Neuronal stem cell (in vitro differentiated cells): ENCODE data around the gene SPTLC1.
A peak's percentile ranks its signal among the peaks of the same experiment; 100 is the strongest.
"Not testable (repeated sequence)": the region's sequence is repeated elsewhere in the genome, so short reads cannot be mapped to it uniquely, and the experiment has no call there.

Experiments
- DNase-seq: peaks from one replicate; pipeline ENCODE4 v3.0.0-alpha.2; 2013; ENCODE audit warnings: low spot score
- H2AFZ ChIP-seq: one replicate; pipeline ENCODE4 v1.6.1; 2013; ENCODE audit warnings: mild to moderate bottlenecking, low read length, inconsistent platforms
- H2AK5ac ChIP-seq: 2 replicates; pipeline ENCODE4 v1.6.1; 2013; ENCODE audit warnings: low read depth, mild to moderate bottlenecking, inconsistent platforms, low read length, moderate library complexity, mixed read lengths
- H2BK120ac ChIP-seq: 2 replicates; pipeline ENCODE4 v1.6.1; 2013; ENCODE audit warnings: low read depth, mild to moderate bottlenecking, inconsistent platforms, low read length, moderate library complexity, mixed read lengths
- H2BK12ac ChIP-seq: one replicate; pipeline ENCODE4 v1.6.1; 2013; ENCODE audit warnings: low read length, inconsistent platforms
- H2BK15ac ChIP-seq: 2 replicates; pipeline ENCODE4 v1.6.1; 2013; ENCODE audit warnings: mild to moderate bottlenecking, low read length, inconsistent platforms, mixed read lengths
- H2BK5ac ChIP-seq: one replicate; pipeline ENCODE4 v1.6.1; 2013; ENCODE audit warnings: inconsistent platforms, mild to moderate bottlenecking, low read length, moderate library complexity
- H3K14ac ChIP-seq: one replicate; pipeline ENCODE4 v1.6.1; 2013; ENCODE audit warnings: low read length, inconsistent platforms
- H3K18ac ChIP-seq: 2 replicates; pipeline ENCODE4 v1.6.1; 2013; ENCODE audit warnings: low read length, inconsistent platforms
- H3K23ac ChIP-seq: 2 replicates; pipeline ENCODE4 v1.6.1; 2013; ENCODE audit warnings: low read depth, mild to moderate bottlenecking, mixed read lengths, low read length, inconsistent platforms; ENCODE audit not compliant: poor library complexity
- H3K27ac ChIP-seq: replicated peaks from 3 replicates; pipeline ENCODE4 v1.5.1; 2013; ENCODE audit warnings: low read length, inconsistent platforms
- H3K27me3 ChIP-seq, 3 experiments: 2 replicates each; pipeline ENCODE4 v1.6.1; 2013; ENCODE audit warnings: low read length in 3 of 3, mild to moderate bottlenecking in 2 of 3, inconsistent platforms in 1 of 3, low read depth in 1 of 3, mixed read lengths in 1 of 3, moderate library complexity in 1 of 3; ENCODE audit not compliant: control insufficient read depth in 3 of 3, insufficient read depth in 3 of 3
- H3K36me3 ChIP-seq, 2 donors: replicated peaks in 1 of 2; 2 replicates each; pipeline ENCODE4 v1.6.1; 2013; ENCODE audit warnings: low read length in 2 of 2; ENCODE audit not compliant: control insufficient read depth in 2 of 2, insufficient read depth in 2 of 2
- H3K4ac ChIP-seq: 2 replicates; pipeline ENCODE4 v1.6.1; 2013; ENCODE audit warnings: inconsistent platforms, mild to moderate bottlenecking, low read length, moderate library complexity
- H3K4me1 ChIP-seq, 2 donors: 1 replicate in 1 of 2; 2 replicates in 1 of 2; pipeline ENCODE4 v1.6.1; 2013; ENCODE audit warnings: low read length in 2 of 2, low read depth in 1 of 2; ENCODE audit not compliant: control insufficient read depth in 2 of 2, insufficient read depth in 1 of 2
- H3K4me2 ChIP-seq: one replicate; pipeline ENCODE4 v1.6.1; 2013; ENCODE audit warnings: mild to moderate bottlenecking, low read length, inconsistent platforms; ENCODE audit not compliant: insufficient read depth, poor library complexity, severe bottlenecking
- H3K4me3 ChIP-seq, 2 donors: 2 replicates each; pipeline ENCODE4 v1.5.1; 2013; ENCODE audit warnings: low read length in 2 of 2, mild to moderate bottlenecking in 2 of 2, inconsistent platforms in 1 of 2, moderate library complexity in 1 of 2
- H3K79me1 ChIP-seq: one replicate; pipeline ENCODE4 v1.6.1; 2013; ENCODE audit warnings: low read depth, mild to moderate bottlenecking, inconsistent platforms, low read length, moderate library complexity
- H3K9ac ChIP-seq: one replicate; pipeline ENCODE4 v1.6.1; 2013; ENCODE audit warnings: mild to moderate bottlenecking, low read depth, low read length, inconsistent platforms; ENCODE audit not compliant: poor library complexity
- H3K9me3 ChIP-seq, 2 donors: replicated peaks in 1 of 2; 2 replicates each; pipeline versions ENCODE3 to v1.6.1; 2013; ENCODE audit warnings: low read length in 2 of 2, mild to moderate bottlenecking in 2 of 2, inconsistent platforms in 1 of 2, low read depth in 1 of 2, mixed read lengths in 1 of 2, moderate library complexity in 1 of 2; ENCODE audit not compliant: control insufficient read depth in 2 of 2, insufficient read depth in 1 of 2
- H4K8ac ChIP-seq: one replicate; pipeline ENCODE4 v1.6.1; 2013; ENCODE audit warnings: low read depth, mild to moderate bottlenecking, inconsistent platforms, low read length, moderate library complexity
- H4K91ac ChIP-seq: one replicate; pipeline ENCODE4 v1.6.1; 2013; ENCODE audit warnings: low read length, low read depth, mild to moderate bottlenecking, inconsistent platforms; ENCODE audit not compliant: poor library complexity
- WGBS, 2 donors: extraction: QIAGEN DNeasy Blood & Tissue Kit; methylation state at CpG; one replicate each; pipeline ENCODE4 v1.1.7; 2013; ENCODE audit warnings: missing lambda C conversion rate in 2 of 2, mixed read lengths in 1 of 2; ENCODE audit not compliant: insufficient read length in 2 of 2, insufficient replicate concordance in 1 of 2; ENCODE audit errors: extremely low coverage in 2 of 2; 5-methylcytosine and 5-hydroxymethylcytosine counted together

Gene SPTLC1

GRCh38 chr9:92136184-92136858 lies 21.1 kb upstream of the SPTLC1 start:
- Histone ChIP-seq H4K8ac (no peak overlapping the region), H2AFZ (no peak overlapping the region), H3K4me3 (no peak overlapping the region), H3K4ac (no peak overlapping the region), H2BK120ac (no peak overlapping the region), H3K9ac (no peak overlapping the region), H2BK12ac (no peak overlapping the region), H3K4me2 (no peak overlapping the region), H3K14ac (no peak overlapping the region), H3K4me1 (peaks cover 6 to 9% of the 10 kb centered on the region in 2 donors), H2AK5ac (no peak overlapping the region), H3K9me3 (no peaks in the 10 kb centered on the region), H3K27ac (no peak overlapping the region), H3K36me3 (no peaks in the 10 kb centered on the region), H3K18ac (no peak overlapping the region), H4K91ac (peak overlapping the region; percentile 7), H2BK5ac (no peak overlapping the region), H3K23ac (no peak overlapping the region), H3K27me3 (peaks cover 0 to 30% (median 12%) of the 10 kb centered on the region in 3 experiments), H3K79me1 (peaks cover 2% of the 10 kb centered on the region), H2BK15ac (no peak overlapping the region)
- no peak for DNase-seq
- no CpG with 5 or more reads among the region's 19 CpGs for WGBS, 2 donors

DNA sequence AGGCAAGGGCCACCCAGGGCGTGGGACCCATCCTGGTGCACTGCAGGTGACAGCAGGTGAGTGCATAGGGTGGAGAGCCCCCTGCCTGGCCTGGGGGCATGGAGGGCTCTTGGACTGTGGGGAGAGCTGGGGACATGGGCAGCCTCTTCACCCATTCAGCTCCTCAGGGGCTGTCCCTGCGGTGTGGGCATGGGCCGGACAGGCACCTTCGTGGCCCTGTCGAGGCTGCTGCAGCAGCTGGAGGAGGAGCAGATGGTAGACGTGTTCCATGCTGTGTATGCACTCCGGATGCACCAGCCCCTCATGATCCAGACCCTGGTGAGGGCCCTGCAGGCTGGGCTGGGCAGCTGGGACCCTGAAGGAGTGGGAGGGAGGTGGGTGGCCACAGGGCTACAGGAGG lies 20.4 kb upstream of the SPTLC1 start:
- Histone ChIP-seq H4K91ac (no peak overlapping the region), H2BK120ac (no peak overlapping the region), H3K36me3 (no peaks in the 10 kb centered on the region), H3K27ac (no peak overlapping the region), H3K4me1 (peaks cover 3 to 7% of the 10 kb centered on the region in 2 donors), H3K14ac (no peak overlapping the region), H3K79me1 (peaks cover 2% of the 10 kb centered on the region), H3K9ac (peak overlapping the region; percentile 44), H3K4me3 (no peak overlapping the region), H2BK15ac (no peak overlapping the region), H3K27me3 (peaks cover 0 to 23% (median 4%) of the 10 kb centered on the region in 3 experiments), H4K8ac (no peak overlapping the region), H3K18ac (no peak overlapping the region), H3K4ac (no peak overlapping the region), H2AFZ (no peak overlapping the region), H2BK12ac (no peak overlapping the region), H3K9me3 (no peaks in the 10 kb centered on the region), H3K23ac (no peak overlapping the region), H2AK5ac (no peak overlapping the region), H3K4me2 (no peak overlapping the region), H2BK5ac (no peak overlapping the region)
- DNase-seq, result no peak
- no CpG with 5 or more reads among the region's 7 CpGs for WGBS, 2 donors

- peaks cover 0 to 5% of the 10 kb centered on the region in 2 donors for H3K4me1 ChIP-seq
- H4K91ac ChIP-seq, result no peak overlapping the region
- no peak overlapping the region for H3K14ac ChIP-seq
- peaks cover 2% of the 10 kb centered on the region for H3K79me1 ChIP-seq
- H3K27me3 ChIP-seq, result peaks cover 0 to 20% (median 0%) of the 10 kb centered on the region in 3 experiments
- no CpG with 5 or more reads among the region's 19 CpGs for WGBS, 2 donors
- H3K4ac ChIP-seq, result no peak overlapping the region
- DNase-seq, result peak; percentile 76
- no peaks in the 10 kb centered on the region for H3K9me3 ChIP-seq
- H3K18ac ChIP-seq, result peak overlapping the region; percentile 76
- H2BK5ac ChIP-seq, result no peak overlapping the region
- peak overlapping the region; percentile 15 for H3K9ac ChIP-seq
- H3K4me2 ChIP-seq, result peak overlapping the region; percentile 53
- no peak overlapping the region for H2BK15ac ChIP-seq
- no peak overlapping the region for H4K8ac ChIP-seq
- no peak overlapping the region for H3K27ac ChIP-seq
- H3K36me3 ChIP-seq, result no peaks in the 10 kb centered on the region
- H2BK120ac ChIP-seq, result no peak overlapping the region
- peak overlapping the region; percentile 86 for H2AFZ ChIP-seq
- H3K23ac ChIP-seq, result no peak overlapping the region
- no peak overlapping the region for H2BK12ac ChIP-seq
- H2AK5ac ChIP-seq, result no peak overlapping the region
- H3K4me3 ChIP-seq, result peak overlapping the region in 1 of 2 donors; percentile 7
Observed at GRCh38 chr9:92133949-92134604, 18.9 kb upstream of the SPTLC1 start.

DNA sequence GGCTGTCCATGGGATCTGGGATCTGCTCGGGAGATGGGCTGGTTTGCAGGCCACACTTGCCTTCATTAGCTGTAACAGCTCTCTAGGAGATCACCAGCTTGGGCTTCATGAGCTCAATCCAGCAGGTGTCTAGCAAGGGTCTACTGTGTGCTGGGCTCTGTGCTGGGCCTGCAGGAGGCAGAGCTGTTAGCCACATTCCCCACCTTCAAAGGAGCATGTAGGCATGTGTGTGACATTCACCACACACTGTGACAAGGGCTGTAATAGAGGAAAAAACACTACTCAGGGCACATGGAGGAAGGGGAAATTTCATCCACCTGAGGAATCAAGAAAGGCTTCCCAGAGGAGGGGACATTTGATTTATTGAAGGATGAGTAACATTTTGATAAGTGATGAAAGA lies 17.7 kb upstream of the SPTLC1 start:
- Histone ChIP-seq H3K14ac (peak overlapping the region; percentile 31), H2AK5ac (peak overlapping the region; percentile 74), H3K27me3 (peaks cover 0 to 20% (median 0%) of the 10 kb centered on the region in 3 experiments)
- H2BK5ac ChIP-seq, H3K36me3 ChIP-seq, H4K8ac ChIP-seq, H3K79me1 ChIP-seq, H4K91ac ChIP-seq, H2BK120ac ChIP-seq, DNase-seq, H3K9me3 ChIP-seq, H3K4me3 ChIP-seq, H3K23ac ChIP-seq, H3K27ac ChIP-seq, H3K18ac ChIP-seq, H3K4me1 ChIP-seq, H2AFZ ChIP-seq, H2BK15ac ChIP-seq, H3K4me2 ChIP-seq, H3K4ac ChIP-seq, H3K9ac ChIP-seq, H2BK12ac ChIP-seq: not testable (repeated sequence)
- WGBS, 2 donors, result no CpG with 5 or more reads among the region's 1 CpG
